GM13977 (cell line): Measurements from ENCODE around the gene KTN1.

ENCODE experiments used
- DNase-seq: peaks from one replicate; pipeline ENCODE4 v3.0.0; 2012; ENCODE audit warnings: low spot score
- in situ Hi-C: fragments of 300-500 bp; cut with MboI; formaldehyde crosslinking; loops from one replicate; pipeline ENCODE4 v1.12.0; 2022; ENCODE audit warnings: low sequenced_read_pairs, low pct_unique_long_range_greater_than_20kb, mixed read lengths, inconsistent platforms; ENCODE audit not compliant: unreplicated experiment
- TF ChIP-seq, protein P1 (sequence below): IDR thresholded peaks from 2 replicates; pipeline ENCODE4 v1.5.1; 2012; ENCODE audit warnings: mild to moderate bottlenecking, control low read depth; ENCODE audit not compliant: insufficient read depth; ENCODE audit errors: extremely low read depth, missing control alignments

KTN1 gene

DNA sequence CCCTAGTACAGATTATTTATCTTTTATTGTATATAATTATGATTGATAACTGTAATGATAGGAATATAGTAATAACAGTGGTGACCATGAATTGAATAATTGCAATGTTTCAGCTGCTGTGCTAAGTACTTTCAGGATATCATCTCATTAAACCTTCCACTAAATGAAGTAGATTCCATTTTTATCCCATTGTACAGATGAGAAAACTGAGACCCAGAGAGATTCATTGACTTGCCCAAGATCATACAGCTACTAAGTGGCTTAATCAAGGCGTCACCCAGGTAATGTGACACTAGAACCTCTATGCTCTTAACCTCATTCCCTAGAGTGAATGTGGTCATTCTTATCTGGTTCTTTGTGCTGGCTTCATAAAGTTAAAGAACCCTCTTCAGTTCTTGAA lies 124.6 kb downstream of the KTN1 start:
- TF ChIP-seq, protein P1, sequence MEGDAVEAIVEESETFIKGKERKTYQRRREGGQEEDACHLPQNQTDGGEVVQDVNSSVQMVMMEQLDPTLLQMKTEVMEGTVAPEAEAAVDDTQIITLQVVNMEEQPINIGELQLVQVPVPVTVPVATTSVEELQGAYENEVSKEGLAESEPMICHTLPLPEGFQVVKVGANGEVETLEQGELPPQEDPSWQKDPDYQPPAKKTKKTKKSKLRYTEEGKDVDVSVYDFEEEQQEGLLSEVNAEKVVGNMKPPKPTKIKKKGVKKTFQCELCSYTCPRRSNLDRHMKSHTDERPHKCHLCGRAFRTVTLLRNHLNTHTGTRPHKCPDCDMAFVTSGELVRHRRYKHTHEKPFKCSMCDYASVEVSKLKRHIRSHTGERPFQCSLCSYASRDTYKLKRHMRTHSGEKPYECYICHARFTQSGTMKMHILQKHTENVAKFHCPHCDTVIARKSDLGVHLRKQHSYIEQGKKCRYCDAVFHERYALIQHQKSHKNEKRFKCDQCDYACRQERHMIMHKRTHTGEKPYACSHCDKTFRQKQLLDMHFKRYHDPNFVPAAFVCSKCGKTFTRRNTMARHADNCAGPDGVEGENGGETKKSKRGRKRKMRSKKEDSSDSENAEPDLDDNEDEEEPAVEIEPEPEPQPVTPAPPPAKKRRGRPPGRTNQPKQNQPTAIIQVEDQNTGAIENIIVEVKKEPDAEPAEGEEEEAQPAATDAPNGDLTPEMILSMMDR = no peak
- no peak for DNase-seq
- in situ Hi-C loops = loop anchor here (25.0 kb wide), 1 partner anchor 758 kb away; no protein-coding TSS in a partner anchor

DNA sequence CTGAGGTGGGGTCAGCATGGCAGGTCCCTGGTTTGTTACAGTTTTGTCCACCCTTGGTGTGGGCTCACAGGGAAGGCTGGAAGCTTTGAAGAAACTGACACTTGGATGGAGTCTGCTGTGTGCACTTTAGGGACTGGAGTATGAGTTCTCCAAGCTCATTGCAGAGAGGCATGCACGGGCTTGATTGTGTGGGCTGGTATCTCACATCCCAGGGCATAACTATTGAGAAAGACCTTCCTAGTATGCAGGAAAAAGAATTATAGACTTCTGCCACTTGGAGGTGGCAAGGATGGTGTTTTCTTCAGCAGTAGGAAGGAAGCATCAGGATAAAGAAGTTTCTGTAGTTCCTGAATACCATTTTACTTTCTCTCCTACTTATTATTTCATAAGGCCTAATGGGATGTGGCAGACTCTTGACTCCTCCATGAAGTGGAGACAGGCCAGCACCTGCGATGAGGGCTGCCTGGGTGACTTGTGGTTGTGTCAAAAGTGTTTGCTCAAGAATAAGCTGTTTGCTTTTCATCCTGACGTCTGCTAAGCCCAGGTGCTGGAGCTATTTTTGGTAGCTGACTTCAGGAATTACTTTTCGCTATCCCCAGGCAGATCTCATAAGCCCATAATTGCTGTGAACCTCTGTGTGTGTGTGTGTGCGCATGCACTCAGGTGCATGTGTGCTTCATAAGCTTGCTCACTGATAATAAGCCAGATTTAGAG lies 125.8 kb downstream of the KTN1 start:
- TF ChIP-seq, protein P1 = no peak
- in situ Hi-C loops = loop anchor here (25.0 kb wide), 1 partner anchor 756 kb away; no protein-coding TSS in a partner anchor
- no peak for DNase-seq

DNA sequence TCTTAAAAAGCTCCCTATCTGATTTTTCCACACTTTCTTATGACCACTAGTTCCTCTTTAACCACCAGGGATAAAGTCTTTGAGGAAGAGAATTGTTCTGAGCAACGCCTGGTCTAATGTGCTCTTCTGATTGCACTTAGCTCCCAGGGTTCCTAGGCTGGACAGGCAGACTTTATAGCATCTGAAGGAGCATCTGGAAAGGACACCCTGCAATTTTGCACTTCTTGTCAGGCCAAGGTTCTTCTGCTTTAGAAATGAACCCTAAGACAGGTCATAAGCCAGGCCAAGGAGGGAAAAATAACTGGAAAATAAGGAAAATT lies 126.3 kb downstream of the KTN1 start:
- in situ Hi-C loops = loop anchor here (25.0 kb wide), 1 partner anchor 756 kb away; no protein-coding TSS in a partner anchor
- no peak for DNase-seq
- TF ChIP-seq, protein P1 = no peak

DNA sequence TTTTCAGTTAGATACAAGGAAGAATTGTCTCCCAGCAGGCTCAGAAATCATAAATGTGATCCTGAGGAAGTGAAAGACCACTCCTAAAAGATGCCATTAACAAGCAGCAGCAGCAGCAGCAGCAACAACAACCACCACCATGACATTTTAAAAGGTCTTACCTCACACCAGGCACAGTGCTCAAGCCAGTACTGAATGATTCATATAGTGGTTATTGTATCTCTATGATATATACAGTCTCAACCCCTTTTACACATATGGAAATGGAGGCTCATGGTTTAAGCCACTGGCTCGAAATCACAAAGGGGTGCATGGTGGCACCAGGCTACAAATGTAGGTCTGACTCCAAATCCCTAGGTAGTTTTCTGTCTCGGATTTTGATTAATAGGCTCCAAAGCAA lies 126.9 kb downstream of the KTN1 start:
- TF ChIP-seq, protein P1 = no peak
- no peak for DNase-seq
- in situ Hi-C loops = loop anchor here (25.0 kb wide), 1 partner anchor 755 kb away; no protein-coding TSS in a partner anchor

DNA sequence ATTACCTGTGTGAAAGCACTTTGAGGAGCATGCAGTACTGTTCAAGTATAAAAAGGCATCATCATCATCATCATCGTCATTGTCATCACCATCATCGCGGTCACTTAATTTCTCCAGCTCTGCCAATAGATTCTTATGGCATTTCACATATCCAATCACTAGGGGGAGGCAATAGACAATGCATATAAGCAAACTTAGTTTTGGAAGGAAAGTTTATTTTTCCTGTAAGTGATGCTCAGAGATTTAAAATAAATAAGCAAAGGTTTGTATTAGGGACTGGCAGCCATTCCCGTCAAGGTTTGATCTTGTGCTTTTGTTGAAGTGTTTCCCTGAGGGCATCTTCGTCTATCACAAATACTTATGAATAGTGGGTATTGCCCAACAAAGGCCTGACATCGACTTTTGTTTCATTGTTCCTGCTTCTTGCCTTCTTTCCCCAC lies 127.4 kb downstream of the KTN1 start:
- in situ Hi-C loops = loop anchor here (25.0 kb wide), 1 partner anchor 755 kb away; no protein-coding TSS in a partner anchor

DNA sequence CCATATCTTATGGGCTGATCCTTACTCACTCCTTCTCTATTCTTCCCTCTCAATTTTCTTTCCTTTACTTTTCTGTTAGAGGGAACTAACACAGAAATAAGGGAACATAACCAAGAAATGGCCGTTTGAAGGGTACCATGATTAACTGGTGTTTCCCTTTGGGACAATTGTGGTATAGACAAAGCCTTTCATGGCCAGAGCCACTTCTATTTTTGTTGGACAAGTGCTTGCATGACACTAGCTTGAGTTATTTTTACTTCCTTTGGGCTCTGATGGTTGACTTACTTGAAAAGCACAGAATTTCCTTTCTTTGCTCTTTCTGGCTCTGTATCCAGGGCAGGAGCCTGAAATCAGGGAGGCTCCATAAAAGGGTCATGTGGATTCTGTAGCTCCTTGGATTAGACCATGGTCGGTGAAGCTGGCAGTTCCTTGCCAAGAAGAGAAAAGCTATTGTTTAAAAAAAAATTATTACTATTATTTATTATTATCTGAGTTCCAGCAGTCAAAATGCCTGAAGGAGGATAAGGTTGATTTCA lies 130.6 kb downstream of the KTN1 start:
- in situ Hi-C loops = loop anchor here (25.0 kb wide), 1 partner anchor 752 kb away; no protein-coding TSS in a partner anchor
- no peak for DNase-seq
- TF ChIP-seq, protein P1 = no peak

More for the DNA sequence above, 127.4 kb downstream of the KTN1 start:
- TF ChIP-seq, protein P1 = peak; percentile 55
- DNase-seq = no peak
